IPS-18a (cell line): ENCODE measurements around the gene NAP1L5.

Experiments
- H3K27ac ChIP-seq: one replicate; pipeline ENCODE4 v1.5.1; 2013; ENCODE audit warnings: low read length
- H3K27me3 ChIP-seq: one replicate; pipeline ENCODE4 v1.6.1; 2013; ENCODE audit warnings: mild to moderate bottlenecking, low read length; ENCODE audit not compliant: control insufficient read depth, insufficient read depth
- H3K36me3 ChIP-seq: one replicate; pipeline ENCODE4 v1.6.1; 2013; ENCODE audit warnings: low read depth, low read length; ENCODE audit not compliant: control insufficient read depth
- H3K4me1 ChIP-seq: one replicate; pipeline ENCODE4 v1.6.1; 2013; ENCODE audit warnings: low read depth, low read length; ENCODE audit not compliant: control insufficient read depth
- H3K4me3 ChIP-seq: one replicate; pipeline ENCODE4 v1.5.1; 2013; ENCODE audit warnings: low read length
- H3K9ac ChIP-seq: one replicate; pipeline ENCODE4 v1.6.1; 2013; ENCODE audit warnings: mild to moderate bottlenecking, low read length, moderate library complexity
- H3K9me3 ChIP-seq: one replicate; pipeline ENCODE4 v1.6.1; 2013; ENCODE audit warnings: low read depth, low read length; ENCODE audit not compliant: control insufficient read depth

NAP1L5 gene, protein sequence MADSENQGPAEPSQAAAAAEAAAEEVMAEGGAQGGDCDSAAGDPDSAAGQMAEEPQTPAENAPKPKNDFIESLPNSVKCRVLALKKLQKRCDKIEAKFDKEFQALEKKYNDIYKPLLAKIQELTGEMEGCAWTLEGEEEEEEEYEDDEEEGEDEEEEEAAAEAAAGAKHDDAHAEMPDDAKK

DNA sequence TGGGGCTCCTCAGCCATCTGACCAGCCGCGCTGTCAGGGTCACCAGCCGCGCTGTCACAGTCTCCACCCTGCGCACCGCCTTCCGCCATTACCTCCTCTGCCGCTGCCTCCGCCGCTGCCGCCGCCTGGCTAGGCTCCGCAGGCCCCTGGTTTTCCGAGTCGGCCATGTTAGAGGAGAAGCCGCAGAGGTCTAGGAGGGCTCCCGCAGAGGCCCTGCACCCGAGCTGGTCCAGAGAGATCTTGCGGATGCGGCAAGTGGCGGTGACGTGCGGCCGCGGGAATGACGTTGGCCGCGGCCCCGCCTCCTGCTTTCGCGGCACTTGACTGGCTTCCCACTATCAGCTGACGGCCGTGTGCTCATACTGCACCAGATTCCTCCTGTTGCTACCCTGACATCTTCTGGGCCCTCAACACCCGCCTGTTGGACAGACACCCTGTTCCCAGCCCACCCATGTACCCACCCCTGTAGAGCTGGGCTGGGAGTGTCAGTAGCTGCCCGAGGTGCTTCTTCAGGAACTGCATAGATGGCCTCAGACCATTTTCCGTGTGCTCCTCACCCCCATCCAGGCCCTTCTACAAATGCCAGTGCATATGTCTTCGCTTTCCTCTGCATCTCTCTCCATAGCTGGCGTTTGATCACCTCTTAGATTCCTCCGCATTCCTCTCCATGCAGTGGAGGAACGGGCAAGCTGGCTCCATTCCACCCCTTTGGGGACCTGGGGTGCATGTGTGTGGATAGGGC lies at the start of gene NAP1L5:
TSS of gene NAP1L5 (minus strand) at position 242 of the 742 bp plus-strand sequence. CDS start at position 167, 75 bp downstream.
- Histone ChIP-seq H3K36me3 (no peaks in the 10 kb centered on the region), H3K4me3 (no peak within 1 kb of the TSS), H3K27me3 (no peaks in the 10 kb centered on the region), H3K9me3 (no peaks in the 10 kb centered on the region), H3K27ac (no peak within 1 kb of the TSS), H3K4me1 (no peaks in the 10 kb centered on the region), H3K9ac (no peak within 1 kb of the TSS)

DNA sequence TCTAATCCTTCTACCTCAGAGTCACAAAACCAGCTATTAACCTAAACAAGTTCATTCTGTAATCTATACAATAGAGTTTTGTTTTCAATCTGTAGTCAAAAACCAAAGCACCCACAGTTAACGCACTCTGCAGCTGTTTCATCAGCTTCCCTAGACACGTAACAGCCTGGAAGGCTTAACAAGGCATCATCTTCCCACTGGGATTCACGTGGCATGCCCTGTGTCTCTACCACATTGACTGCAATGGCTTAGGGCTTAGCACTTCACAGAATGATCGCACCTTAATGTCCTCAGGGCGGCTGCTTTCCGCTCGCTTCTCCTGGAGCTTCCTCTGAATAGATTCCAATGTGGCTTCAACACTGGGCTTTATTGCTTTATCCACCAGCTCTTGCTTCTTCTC lies 49.7 kb upstream of the NAP1L5 start:
- Histone ChIP-seq H3K9ac (no peak overlapping the region), H3K4me3 (no peak overlapping the region), H3K9me3 (no peaks in the 10 kb centered on the region), H3K36me3 (peaks cover 27% of the 10 kb centered on the region), H3K27me3 (no peaks in the 10 kb centered on the region), H3K4me1 (no peaks in the 10 kb centered on the region), H3K27ac (no peak overlapping the region)

DNA sequence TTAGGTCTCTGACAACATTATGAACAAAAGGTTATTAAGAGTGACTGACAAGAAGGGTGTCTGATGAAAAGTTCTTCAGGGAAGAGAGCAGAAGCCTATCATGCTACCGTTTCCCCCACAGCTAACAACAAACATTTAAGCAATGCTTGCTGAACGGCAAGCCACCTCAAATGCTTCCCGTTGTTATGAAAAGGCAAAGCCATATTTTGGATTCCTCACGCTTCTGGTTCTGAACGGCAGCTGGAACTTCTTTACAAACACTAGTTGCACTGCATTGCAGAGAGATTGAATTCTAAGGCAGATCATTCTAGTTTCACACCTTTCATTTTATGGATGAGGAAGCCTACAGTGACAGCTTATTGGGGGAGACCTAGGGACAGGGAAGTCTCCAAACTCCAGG lies 48.6 kb upstream of the NAP1L5 start:
- Histone ChIP-seq H3K27me3 (no peaks in the 10 kb centered on the region), H3K27ac (no peak overlapping the region), H3K36me3 (peaks cover 27% of the 10 kb centered on the region), H3K4me3 (no peak overlapping the region), H3K9me3 (no peaks in the 10 kb centered on the region), H3K9ac (no peak overlapping the region), H3K4me1 (no peaks in the 10 kb centered on the region)

DNA sequence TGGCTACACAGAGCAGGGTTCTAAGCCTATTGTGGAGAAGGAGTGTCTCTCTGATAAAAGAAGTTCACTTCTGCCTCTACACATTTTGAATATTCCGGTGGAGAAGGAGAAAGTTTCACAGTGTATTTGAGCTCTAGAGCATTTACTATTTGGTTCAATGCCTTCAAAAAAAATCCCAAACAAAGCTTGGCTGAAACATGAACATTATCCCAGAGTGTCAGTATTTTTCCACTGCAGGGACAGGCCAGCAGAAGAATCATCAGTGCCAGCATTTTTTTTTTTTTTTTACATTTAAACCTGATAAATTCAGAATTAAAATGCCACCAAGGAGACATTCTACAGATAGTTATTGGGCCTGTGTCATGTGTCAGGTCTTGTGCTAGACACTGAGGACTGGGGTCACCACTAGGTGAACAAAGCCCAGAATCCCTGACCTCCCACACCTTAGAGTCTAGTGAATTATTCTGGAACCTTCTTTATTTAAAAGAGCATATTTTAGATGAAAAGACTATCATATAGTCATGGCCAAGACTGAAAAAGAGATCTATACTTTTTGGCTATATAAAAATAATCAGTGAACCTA lies 48.0 kb upstream of the NAP1L5 start:
- no peaks in the 10 kb centered on the region for H3K4me1 ChIP-seq
- H3K9ac ChIP-seq, result no peak overlapping the region
- H3K36me3 ChIP-seq, result peaks cover 27% of the 10 kb centered on the region
- H3K9me3 ChIP-seq, result no peaks in the 10 kb centered on the region
- no peaks in the 10 kb centered on the region for H3K27me3 ChIP-seq
- no peak overlapping the region for H3K27ac ChIP-seq
- H3K4me3 ChIP-seq, result no peak overlapping the region

DNA sequence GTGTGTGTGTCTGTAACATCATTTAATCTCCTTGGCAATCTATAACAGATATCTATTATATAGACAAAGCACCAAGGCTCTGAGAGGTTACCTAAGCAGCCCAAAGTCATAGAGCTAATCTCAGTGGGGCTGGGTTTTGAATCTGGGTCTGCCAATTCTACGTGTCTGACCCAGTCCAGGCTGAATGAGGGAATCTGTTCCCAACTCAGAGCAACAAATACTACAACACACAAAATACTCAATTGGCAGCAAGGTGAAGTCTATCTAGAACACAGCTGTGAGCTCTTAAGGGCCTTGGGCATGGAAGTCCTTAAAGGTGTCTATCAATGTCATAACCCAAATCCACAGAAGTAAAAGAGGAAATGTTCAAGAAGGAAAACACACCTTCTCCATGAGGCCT lies 47.5 kb upstream of the NAP1L5 start:
- no peak overlapping the region for H3K27ac ChIP-seq
- H3K4me1 ChIP-seq, result no peaks in the 10 kb centered on the region
- H3K27me3 ChIP-seq, result no peaks in the 10 kb centered on the region
- H3K9me3 ChIP-seq, result no peaks in the 10 kb centered on the region
- H3K36me3 ChIP-seq, result peaks cover 27% of the 10 kb centered on the region
- no peak overlapping the region for H3K4me3 ChIP-seq
- H3K9ac ChIP-seq, result no peak overlapping the region

DNA sequence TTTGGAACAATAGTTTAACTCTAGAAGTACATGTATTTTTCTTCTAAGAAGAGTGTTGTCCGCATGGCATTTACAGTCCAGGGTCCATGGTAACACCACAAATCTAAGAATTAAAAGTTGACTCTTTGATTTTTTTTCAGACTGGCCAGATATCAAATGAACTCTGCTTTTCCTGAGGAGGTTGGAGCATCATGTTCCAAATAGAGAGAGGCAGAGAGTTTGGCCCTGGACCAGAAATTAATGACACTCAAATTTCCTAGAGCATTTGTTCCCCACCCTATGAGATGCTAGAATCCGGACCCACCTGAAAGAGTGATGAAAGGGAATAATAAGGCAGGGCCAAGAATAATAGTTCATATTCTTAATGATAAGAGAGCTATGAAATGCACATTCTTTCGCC lies 47.0 kb upstream of the NAP1L5 start:
- Histone ChIP-seq H3K4me3 (no peak overlapping the region), H3K9ac (no peak overlapping the region), H3K36me3 (peaks cover 22% of the 10 kb centered on the region), H3K4me1 (no peaks in the 10 kb centered on the region), H3K27me3 (no peaks in the 10 kb centered on the region), H3K9me3 (no peaks in the 10 kb centered on the region), H3K27ac (no peak overlapping the region)

DNA sequence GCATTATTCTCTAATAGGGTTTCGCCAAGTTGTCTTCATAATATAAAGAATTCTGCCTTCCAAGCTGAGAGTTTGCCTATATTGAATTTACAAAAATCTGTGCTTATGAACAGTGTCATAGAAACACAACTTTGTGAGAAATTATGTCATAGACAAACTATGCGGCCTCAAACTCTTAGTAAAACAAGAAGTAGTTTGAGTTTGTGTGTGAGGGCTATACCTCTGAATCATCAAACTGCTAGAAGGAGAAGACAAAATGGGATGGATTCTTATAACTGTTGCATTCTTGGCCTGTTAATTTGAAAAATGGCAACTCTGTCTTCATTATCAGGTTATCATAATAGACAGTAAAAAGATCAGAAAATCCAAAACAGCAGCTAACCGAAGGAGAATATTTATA lies 46.1 kb upstream of the NAP1L5 start:
- H3K9ac ChIP-seq, result no peak overlapping the region
- peaks cover 14% of the 10 kb centered on the region for H3K36me3 ChIP-seq
- no peaks in the 10 kb centered on the region for H3K9me3 ChIP-seq
- H3K27ac ChIP-seq, result no peak overlapping the region
- H3K4me1 ChIP-seq, result peaks cover 2% of the 10 kb centered on the region
- H3K27me3 ChIP-seq, result no peaks in the 10 kb centered on the region
- H3K4me3 ChIP-seq, result no peak overlapping the region

DNA sequence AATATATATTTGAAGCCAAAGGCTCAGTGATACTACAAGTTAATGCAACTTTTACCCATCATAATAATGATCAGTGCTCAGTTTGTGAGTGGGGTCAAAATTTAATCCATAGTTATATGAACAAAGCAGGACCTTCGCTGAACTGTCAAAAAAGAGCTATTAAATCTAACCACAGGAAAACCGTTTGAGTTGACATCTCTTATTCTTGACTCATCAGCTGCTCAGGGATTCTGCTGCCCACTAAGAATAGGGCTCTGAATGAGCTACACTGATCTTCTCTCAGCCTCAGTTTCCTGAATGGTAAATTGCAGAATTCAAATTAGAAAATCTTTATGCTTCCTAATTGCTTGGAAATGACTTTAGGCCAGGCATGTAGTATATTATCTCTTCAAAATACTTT lies 44.9 kb upstream of the NAP1L5 start:
- Histone ChIP-seq H3K27ac (no peak overlapping the region), H3K9me3 (no peaks in the 10 kb centered on the region), H3K9ac (no peak overlapping the region), H3K4me3 (no peak overlapping the region), H3K36me3 (peaks cover 8% of the 10 kb centered on the region), H3K27me3 (no peaks in the 10 kb centered on the region), H3K4me1 (peaks cover 13% of the 10 kb centered on the region)

DNA sequence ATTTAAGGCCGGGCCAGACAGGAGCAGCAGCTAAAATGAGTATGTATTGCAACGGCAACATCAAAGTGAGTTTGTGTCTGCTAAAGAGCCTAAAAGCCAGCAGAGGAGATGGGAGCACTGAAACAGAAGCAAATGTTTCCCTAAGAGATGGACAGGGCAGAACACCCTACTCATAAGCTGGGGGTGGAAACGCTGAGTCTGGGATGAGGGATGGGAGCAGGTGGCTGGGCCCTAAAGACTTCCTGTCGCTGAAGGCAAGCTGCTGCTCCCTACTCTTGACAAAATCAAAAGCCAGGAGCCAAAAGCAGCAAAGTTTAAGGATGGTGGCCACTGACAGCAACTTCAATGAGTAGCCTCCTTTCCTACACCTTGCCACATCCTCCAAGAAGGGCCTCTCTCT lies 40.6 kb upstream of the NAP1L5 start:
- H3K4me3 ChIP-seq, result no peak overlapping the region
- no peak overlapping the region for H3K27ac ChIP-seq
- no peaks in the 10 kb centered on the region for H3K36me3 ChIP-seq
- peaks cover 16% of the 10 kb centered on the region for H3K4me1 ChIP-seq
- H3K9me3 ChIP-seq, result no peaks in the 10 kb centered on the region
- no peak overlapping the region for H3K9ac ChIP-seq
- H3K27me3 ChIP-seq, result no peaks in the 10 kb centered on the region

DNA sequence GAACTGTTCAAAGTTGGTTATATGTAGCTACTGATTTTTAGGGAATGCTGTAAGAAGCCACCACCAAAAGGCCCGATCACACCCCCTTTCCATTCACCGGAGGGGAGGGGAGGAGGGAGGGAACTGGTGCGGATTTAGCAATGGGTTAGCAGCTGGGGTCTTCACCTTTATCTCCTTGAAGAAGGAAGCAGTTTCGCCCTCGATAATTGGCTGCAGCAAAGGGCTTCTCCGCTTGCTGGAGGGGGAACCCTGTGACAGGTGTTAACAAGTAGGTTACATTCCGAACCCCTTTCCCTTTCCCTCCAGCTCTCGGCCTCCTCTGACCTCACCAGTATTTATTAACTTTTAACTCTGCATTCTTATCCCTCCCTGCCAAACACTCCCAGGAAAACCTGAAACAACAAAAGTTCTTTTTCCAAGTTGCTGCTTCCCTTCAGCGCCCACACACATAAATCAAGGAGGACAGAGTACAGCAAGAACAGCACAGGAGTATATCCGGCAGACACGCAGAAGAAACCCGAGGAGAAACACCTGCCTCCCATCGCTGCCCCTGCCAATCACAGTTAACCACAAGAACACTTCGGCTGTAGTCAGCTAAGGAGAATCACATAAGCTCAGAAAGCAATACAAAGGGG lies 39.8 kb upstream of the NAP1L5 start:
- no peaks in the 10 kb centered on the region for H3K9me3 ChIP-seq
- peaks cover 16% of the 10 kb centered on the region for H3K4me1 ChIP-seq
- no peak overlapping the region for H3K9ac ChIP-seq
- H3K4me3 ChIP-seq, result no peak overlapping the region
- no peak overlapping the region for H3K27ac ChIP-seq
- no peaks in the 10 kb centered on the region for H3K27me3 ChIP-seq
- no peaks in the 10 kb centered on the region for H3K36me3 ChIP-seq

DNA sequence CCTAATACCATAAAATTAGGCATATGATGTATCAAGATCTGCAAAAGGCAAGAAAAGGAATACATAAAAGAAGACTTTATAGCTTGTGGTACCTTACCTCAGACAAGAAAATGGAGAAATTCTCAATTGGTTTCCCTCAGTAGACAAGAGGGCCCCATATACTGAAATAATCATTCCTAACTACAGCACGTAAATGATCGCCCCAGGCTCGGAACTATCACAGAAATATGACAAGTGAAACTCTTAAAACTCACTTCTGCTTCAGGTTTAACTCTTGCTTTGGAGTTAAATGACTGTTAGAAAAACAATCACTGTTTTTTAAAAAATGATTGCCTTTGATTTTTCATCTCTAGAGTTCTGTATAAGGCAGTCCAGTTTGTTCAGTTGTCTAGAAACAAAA lies 38.6 kb upstream of the NAP1L5 start:
- H3K4me3 ChIP-seq, result no peak overlapping the region
- no peak overlapping the region for H3K27ac ChIP-seq
- no peaks in the 10 kb centered on the region for H3K27me3 ChIP-seq
- H3K9ac ChIP-seq, result no peak overlapping the region
- no peaks in the 10 kb centered on the region for H3K36me3 ChIP-seq
- H3K4me1 ChIP-seq, result peaks cover 16% of the 10 kb centered on the region
- no peaks in the 10 kb centered on the region for H3K9me3 ChIP-seq
